ENCODE data around the gene PRKCH.

PRKCH gene

DNA sequence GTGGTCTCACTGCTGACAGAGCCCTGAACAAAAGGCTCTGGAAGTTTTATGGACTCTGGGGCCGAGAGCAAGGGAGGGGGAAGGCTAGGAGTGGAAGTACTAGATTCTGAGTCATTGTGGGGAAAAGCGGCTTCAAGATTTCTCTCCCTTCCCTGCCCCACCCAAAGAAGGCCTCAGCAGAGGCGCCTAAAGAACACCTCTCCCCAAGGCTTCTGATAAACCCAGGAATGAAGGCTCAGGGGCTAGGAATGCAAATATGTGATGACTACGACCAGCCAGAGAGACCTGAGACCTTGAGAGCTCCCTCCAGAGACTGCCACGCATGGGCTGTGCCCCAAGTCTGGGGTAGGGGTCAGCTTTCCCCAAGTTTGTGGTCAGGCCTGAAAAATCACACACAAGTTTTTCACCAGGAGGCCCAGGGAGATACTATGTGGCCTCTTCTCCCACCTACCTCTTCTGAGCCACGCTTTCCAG, 243.3 kb downstream of the PRKCH start:
- no peak overlapping the region for H3K27ac ChIP-seq (ENCODE audit: low read length)
- H3K27me3 ChIP-seq (ENCODE audit: control insufficient read depth, insufficient read depth, low read length): no peaks in the 10 kb centered on the region
- no peaks in the 10 kb centered on the region for H3K36me3 ChIP-seq (ENCODE audit: control insufficient read depth, insufficient read depth, low read length)
- H3K4me3 ChIP-seq (ENCODE audit: low read length): no peak overlapping the region
- peaks cover 7% of the 10 kb centered on the region for H3K4me1 ChIP-seq (ENCODE audit: control insufficient read depth, insufficient read depth, low read length)
- H3K9me3 ChIP-seq (ENCODE audit: control insufficient read depth, insufficient read depth, low read length): no peaks in the 10 kb centered on the region
- no peak for DNase-seq (ENCODE audit: low read depth, low spot score)
- no CpG with 5 or more reads among the region's 6 CpGs for WGBS (ENCODE audit: insufficient coverage, insufficient read length)

GRCh38 chr14:61565181-61565580, 243.8 kb downstream of the PRKCH start:
- Histone ChIP-seq H3K27ac (ENCODE audit: low read length) (no peak overlapping the region), H3K36me3 (ENCODE audit: control insufficient read depth, insufficient read depth, low read length) (no peaks in the 10 kb centered on the region), H3K4me1 (ENCODE audit: control insufficient read depth, insufficient read depth, low read length) (peaks cover 9% of the 10 kb centered on the region), H3K4me3 (ENCODE audit: low read length) (no peak overlapping the region), H3K27me3 (ENCODE audit: control insufficient read depth, insufficient read depth, low read length) (no peaks in the 10 kb centered on the region), H3K9me3 (ENCODE audit: control insufficient read depth, insufficient read depth, low read length) (no peaks in the 10 kb centered on the region)
- DNase-seq (ENCODE audit: low read depth, low spot score): no peak

- no peaks in the 10 kb centered on the region for H3K9me3 ChIP-seq (ENCODE audit: control insufficient read depth, insufficient read depth, low read length)
- H3K27ac ChIP-seq (ENCODE audit: low read length): no peak overlapping the region
- WGBS (ENCODE audit: insufficient coverage, insufficient read length): no CpG with 5 or more reads among the region's 3 CpGs
- no peak for DNase-seq (ENCODE audit: low read depth, low spot score)
- no peak overlapping the region for H3K4me3 ChIP-seq (ENCODE audit: low read length)
- H3K36me3 ChIP-seq (ENCODE audit: control insufficient read depth, insufficient read depth, low read length): no peaks in the 10 kb centered on the region
- peaks cover 9% of the 10 kb centered on the region for H3K4me1 ChIP-seq (ENCODE audit: control insufficient read depth, insufficient read depth, low read length)
- H3K27me3 ChIP-seq (ENCODE audit: control insufficient read depth, insufficient read depth, low read length): no peaks in the 10 kb centered on the region
Observed at GRCh38 chr14:61565836-61566536, 244.6 kb downstream of the PRKCH start.

DNA sequence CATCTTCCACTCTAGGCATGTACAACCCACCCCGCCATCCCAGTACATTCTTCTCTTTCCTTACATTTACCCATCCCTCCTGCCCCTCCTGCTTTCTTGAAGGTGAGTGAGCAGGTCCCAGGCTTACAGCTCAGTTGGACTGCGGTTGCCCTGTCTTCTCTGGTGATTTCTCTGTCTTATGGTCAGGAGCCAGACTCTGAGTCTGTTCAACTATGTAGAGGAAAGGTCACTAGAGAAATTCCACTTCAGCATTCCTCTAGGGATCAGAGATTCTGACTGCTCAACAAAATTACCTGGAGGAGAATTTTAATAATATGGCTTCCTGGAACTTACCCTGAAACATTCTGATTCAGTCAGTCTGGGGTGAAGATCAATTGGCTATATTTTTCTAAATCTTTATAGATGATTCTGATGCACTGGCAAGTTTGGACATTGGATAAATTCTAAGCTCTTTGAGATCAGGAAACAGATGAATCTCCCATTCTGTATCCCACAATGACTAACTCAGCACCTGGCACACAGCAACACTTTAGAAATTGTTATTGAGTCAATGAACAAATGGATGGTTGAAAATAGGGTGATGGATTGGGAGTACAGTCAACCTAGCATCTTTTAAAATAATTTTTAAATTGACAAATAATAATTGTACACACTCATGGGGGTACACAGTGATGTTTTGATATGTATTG, 245.3 kb downstream of the PRKCH start:
- Histone ChIP-seq H3K36me3 (ENCODE audit: control insufficient read depth, insufficient read depth, low read length) (no peaks in the 10 kb centered on the region), H3K27ac (ENCODE audit: low read length) (no peak overlapping the region), H3K9me3 (ENCODE audit: control insufficient read depth, insufficient read depth, low read length) (no peaks in the 10 kb centered on the region), H3K4me3 (ENCODE audit: low read length) (no peak overlapping the region), H3K27me3 (ENCODE audit: control insufficient read depth, insufficient read depth, low read length) (no peaks in the 10 kb centered on the region), H3K4me1 (ENCODE audit: control insufficient read depth, insufficient read depth, low read length) (peaks cover 8% of the 10 kb centered on the region)
- WGBS (ENCODE audit: insufficient coverage, insufficient read length): no CpG with 5 or more reads among the region's 2 CpGs
- DNase-seq (ENCODE audit: low read depth, low spot score): no peak

DNA sequence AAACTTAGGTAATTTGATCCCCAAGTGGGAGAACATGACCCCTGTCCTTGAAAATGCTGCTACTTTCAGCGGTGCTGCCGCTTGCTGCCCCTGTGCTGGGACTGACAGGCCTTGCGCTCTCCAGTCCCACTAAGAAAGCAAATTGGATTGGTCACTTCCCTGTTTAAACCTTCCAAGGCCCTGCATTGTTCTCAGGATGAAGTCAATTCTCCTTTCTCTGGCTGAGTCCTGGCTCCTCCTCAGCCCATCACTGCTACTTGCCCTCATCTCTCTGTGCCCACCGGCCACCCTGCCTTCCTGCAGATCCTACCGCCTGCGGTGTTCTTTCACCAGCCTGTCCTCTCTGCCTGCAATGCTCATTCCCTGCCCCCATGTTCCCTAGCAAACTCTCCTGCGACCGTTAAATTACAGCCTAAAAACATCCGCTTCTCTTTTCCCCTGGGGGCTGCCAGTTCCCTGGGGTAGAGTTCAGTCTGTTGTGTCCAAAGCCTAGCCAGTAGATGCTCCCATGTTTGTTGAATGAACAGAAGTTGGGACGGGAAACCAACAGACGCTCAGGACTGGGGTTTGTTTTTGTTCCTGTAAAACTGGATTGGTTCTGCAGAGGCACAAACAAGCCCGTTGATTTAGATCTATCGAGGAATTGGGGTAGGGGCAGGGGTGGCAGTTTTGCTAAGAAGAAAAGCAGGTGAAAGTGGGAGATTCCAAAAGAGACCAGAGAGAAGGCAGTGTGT, 246.6 kb downstream of the PRKCH start:
- Histone ChIP-seq H3K4me3 (ENCODE audit: low read length) (no peak overlapping the region), H3K36me3 (ENCODE audit: control insufficient read depth, insufficient read depth, low read length) (no peaks in the 10 kb centered on the region), H3K4me1 (ENCODE audit: control insufficient read depth, insufficient read depth, low read length) (peaks cover 6% of the 10 kb centered on the region; the same call in 1 of the 2 replicates), H3K27me3 (ENCODE audit: control insufficient read depth, insufficient read depth, low read length) (no peaks in the 10 kb centered on the region), H3K9me3 (ENCODE audit: control insufficient read depth, insufficient read depth, low read length) (no peaks in the 10 kb centered on the region), H3K27ac (ENCODE audit: low read length) (no peak overlapping the region)
- DNase-seq (ENCODE audit: low read depth, low spot score): no peak
- WGBS (ENCODE audit: insufficient coverage, insufficient read length): no CpG with 5 or more reads among the region's 13 CpGs

DNA sequence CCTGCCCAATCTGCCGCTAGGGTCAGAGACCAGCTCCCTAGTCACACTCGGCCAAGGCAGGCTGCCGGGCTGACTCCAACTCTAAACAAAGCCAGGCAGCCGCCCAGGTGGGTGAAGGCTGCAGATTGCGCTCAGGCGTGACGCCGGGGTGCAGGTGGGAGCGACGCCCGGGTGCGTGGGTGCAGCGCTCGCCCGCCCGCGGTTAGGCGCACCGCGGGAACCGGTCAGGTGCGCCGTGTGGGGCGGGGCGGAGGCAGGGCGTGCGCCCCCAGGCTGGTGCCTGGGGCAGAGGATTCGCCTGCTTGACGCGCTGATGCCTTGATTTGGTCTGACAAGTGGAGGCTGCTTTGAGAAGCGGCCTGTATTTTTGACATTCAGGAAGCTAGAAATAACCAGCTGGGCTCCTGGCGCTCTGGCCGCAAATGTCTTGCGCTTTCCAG, 247.2 kb downstream of the PRKCH start:
- Histone ChIP-seq H3K9me3 (ENCODE audit: control insufficient read depth, insufficient read depth, low read length) (no peaks in the 10 kb centered on the region), H3K36me3 (ENCODE audit: control insufficient read depth, insufficient read depth, low read length) (no peaks in the 10 kb centered on the region), H3K27ac (ENCODE audit: low read length) (no peak overlapping the region), H3K4me3 (ENCODE audit: low read length) (peak overlapping the region; percentile 46; the same call in 1 of the 2 replicates), H3K4me1 (ENCODE audit: control insufficient read depth, insufficient read depth, low read length) (peaks cover 6% of the 10 kb centered on the region; the same call in 1 of the 2 replicates), H3K27me3 (ENCODE audit: control insufficient read depth, insufficient read depth, low read length) (no peaks in the 10 kb centered on the region)
- DNase-seq (ENCODE audit: low read depth, low spot score): no peak
- no CpG with 5 or more reads among the region's 34 CpGs for WGBS (ENCODE audit: insufficient coverage, insufficient read length)

DNA sequence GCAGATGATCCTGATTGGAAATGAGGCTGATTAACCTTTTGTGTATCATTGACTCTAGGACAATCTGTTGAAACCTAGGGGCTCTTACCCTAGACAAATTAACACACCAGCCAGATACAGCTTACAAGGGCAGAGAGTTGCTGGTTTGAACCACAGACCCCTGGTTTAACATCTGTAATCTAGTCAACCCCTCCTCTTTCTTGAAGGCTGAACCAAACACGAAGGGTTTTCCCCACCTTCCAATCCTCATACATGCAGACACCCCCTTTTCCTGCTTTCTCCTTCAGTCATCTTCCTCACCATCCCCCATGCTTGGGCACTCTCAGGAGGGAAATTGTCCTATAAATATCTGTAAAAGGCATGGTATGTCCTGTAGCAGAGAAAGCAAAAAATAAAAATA, 247.9 kb downstream of the PRKCH start:
- H3K4me3 ChIP-seq (ENCODE audit: low read length): no peak overlapping the region
- H3K27ac ChIP-seq (ENCODE audit: low read length): no peak overlapping the region
- no peak for DNase-seq (ENCODE audit: low read depth, low spot score)
- H3K36me3 ChIP-seq (ENCODE audit: control insufficient read depth, insufficient read depth, low read length): no peaks in the 10 kb centered on the region
- no peaks in the 10 kb centered on the region for H3K27me3 ChIP-seq (ENCODE audit: control insufficient read depth, insufficient read depth, low read length)
- no CpG with 5 or more reads among the region's 1 CpG for WGBS (ENCODE audit: insufficient coverage, insufficient read length)
- no peaks in the 10 kb centered on the region for H3K9me3 ChIP-seq (ENCODE audit: control insufficient read depth, insufficient read depth, low read length)
- H3K4me1 ChIP-seq (ENCODE audit: control insufficient read depth, insufficient read depth, low read length): peaks cover 6% of the 10 kb centered on the region; the same call in 1 of the 2 replicates

GRCh38 chr14:61569812-61570548, 248.6 kb downstream of the PRKCH start:
- Histone ChIP-seq H3K4me3 (ENCODE audit: low read length) (no peak overlapping the region), H3K4me1 (ENCODE audit: control insufficient read depth, insufficient read depth, low read length) (peaks cover 6% of the 10 kb centered on the region; the same call in 1 of the 2 replicates), H3K27me3 (ENCODE audit: control insufficient read depth, insufficient read depth, low read length) (no peaks in the 10 kb centered on the region), H3K36me3 (ENCODE audit: control insufficient read depth, insufficient read depth, low read length) (no peaks in the 10 kb centered on the region), H3K9me3 (ENCODE audit: control insufficient read depth, insufficient read depth, low read length) (no peaks in the 10 kb centered on the region), H3K27ac (ENCODE audit: low read length) (no peak overlapping the region)
- no CpG with 5 or more reads among the region's 9 CpGs for WGBS (ENCODE audit: insufficient coverage, insufficient read length)
- no peak for DNase-seq (ENCODE audit: low read depth, low spot score)

DNA sequence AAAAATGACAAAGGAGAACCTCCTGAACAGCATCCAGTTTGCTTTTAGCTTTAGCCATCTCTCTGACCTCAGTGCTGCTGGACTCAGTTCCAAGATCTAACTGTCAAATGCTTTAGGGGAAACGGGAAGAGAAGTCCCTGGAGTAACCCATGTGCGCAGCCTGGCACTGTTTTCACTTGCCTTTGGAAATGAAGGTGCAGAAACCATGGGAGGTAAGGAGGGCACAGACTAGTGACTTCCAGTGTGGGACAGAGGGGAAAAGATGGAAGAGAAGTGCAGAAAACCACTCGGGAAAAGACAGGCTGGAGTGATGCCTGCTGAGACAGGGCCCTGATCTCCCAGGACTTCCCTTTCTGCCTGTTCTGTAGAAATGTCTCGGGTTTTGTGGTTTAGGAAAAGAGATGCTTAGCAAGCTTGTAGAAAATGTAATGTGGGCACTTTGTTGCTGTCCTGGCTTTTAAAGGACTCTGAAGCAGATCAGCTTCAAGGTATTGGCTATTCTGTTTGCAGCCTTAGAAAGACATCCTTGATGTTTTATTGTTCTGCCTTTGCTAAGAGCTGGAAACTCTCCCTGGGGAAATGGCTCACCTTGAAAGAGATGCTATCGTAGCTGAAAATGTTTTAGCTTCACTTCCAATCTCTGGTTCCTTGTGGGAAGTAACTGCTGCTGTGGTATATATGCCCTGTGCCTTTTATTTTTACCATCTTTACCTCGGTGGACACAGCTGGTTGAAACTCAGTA, 249.3 kb downstream of the PRKCH start:
- WGBS (ENCODE audit: insufficient coverage, insufficient read length): no CpG with 5 or more reads among the region's 6 CpGs
- Histone ChIP-seq H3K4me3 (ENCODE audit: low read length) (no peak overlapping the region), H3K36me3 (ENCODE audit: control insufficient read depth, insufficient read depth, low read length) (no peaks in the 10 kb centered on the region), H3K27me3 (ENCODE audit: control insufficient read depth, insufficient read depth, low read length) (no peaks in the 10 kb centered on the region), H3K9me3 (ENCODE audit: control insufficient read depth, insufficient read depth, low read length) (no peaks in the 10 kb centered on the region), H3K4me1 (ENCODE audit: control insufficient read depth, insufficient read depth, low read length) (peaks cover 6% of the 10 kb centered on the region; the same call in 1 of the 2 replicates), H3K27ac (ENCODE audit: low read length) (no peak overlapping the region)
- no peak for DNase-seq (ENCODE audit: low read depth, low spot score)
